Mucosa of gallbladder (tissue), 1 donor: ENCODE data around the gene ANKRD11. TPM values are rescaled to one million over a fixed set of nuclear protein-coding genes. Genes with fewer than 3 reads are reported as not detected.
"Not testable (repeated sequence)": the region's sequence is repeated elsewhere in the genome, so short reads cannot be mapped to it uniquely, and the experiment has no call there.

ENCODE experiments used
- DNase-seq: peaks from one replicate; pipeline ENCODE4 v3.0.0-alpha.2; 2020; ENCODE audit warnings: low spot score
- total RNA-seq: library from RNA; stranded (reverse); gene quantifications from one replicate; pipeline ENCODE4 v1.2.1, GENCODE V29; 2021
- donor health status: DM: no; HTN: no; CAD: no.

ANKRD11 gene
- total RNA-seq, 1 donor from 2014 or later, result 143 TPM

GRCh38 chr16:89316701-89317100, 173.7 kb downstream of the ANKRD11 start:
- no peak for DNase-seq

- DNase-seq, result peak; percentile 56
Measured at GRCh38 chr16:89315791-89316581, 174.4 kb downstream of the ANKRD11 start.

GRCh38 chr16:89315271-89315670, 175.1 kb downstream of the ANKRD11 start:
- no peak for DNase-seq

GRCh38 chr16:89314854-89315253, 175.5 kb downstream of the ANKRD11 start:
- DNase-seq, result no peak

- DNase-seq, result no peak
Measured at GRCh38 chr16:89314357-89314756, 176.0 kb downstream of the ANKRD11 start.

- DNase-seq, result no peak
Measured at GRCh38 chr16:89313583-89313982, 176.8 kb downstream of the ANKRD11 start.

GRCh38 chr16:89312598-89313299, 177.6 kb downstream of the ANKRD11 start:
- no peak for DNase-seq

GRCh38 chr16:89312194-89312593, 178.2 kb downstream of the ANKRD11 start:
- no peak for DNase-seq

- no peak for DNase-seq
Measured at GRCh38 chr16:89311636-89312035, 178.7 kb downstream of the ANKRD11 start.

- DNase-seq, result no peak
Measured at GRCh38 chr16:89309438-89310122, 180.8 kb downstream of the ANKRD11 start.

GRCh38 chr16:89308391-89309333, 181.7 kb downstream of the ANKRD11 start:
- no peak for DNase-seq

GRCh38 chr16:89307421-89307805, 182.9 kb downstream of the ANKRD11 start:
- no peak for DNase-seq

- not testable (repeated sequence) for DNase-seq
Measured at GRCh38 chr16:89306457-89307420, 183.6 kb downstream of the ANKRD11 start.

- DNase-seq, result no peak
Measured at GRCh38 chr16:89304941-89305705, 185.2 kb downstream of the ANKRD11 start.

GRCh38 chr16:89304181-89304851, 186.0 kb downstream of the ANKRD11 start:
- DNase-seq, result no peak

GRCh38 chr16:89303617-89304016, 186.7 kb downstream of the ANKRD11 start:
- no peak for DNase-seq

- DNase-seq, result no peak
Measured at GRCh38 chr16:89300976-89301360, 189.4 kb downstream of the ANKRD11 start.

- DNase-seq, result peak; percentile 83
Measured at GRCh38 chr16:89300311-89300975, 189.9 kb downstream of the ANKRD11 start.
